ENCODE data around the gene NRXN3. TPM values are rescaled to one million over a fixed set of nuclear protein-coding genes. Genes with fewer than 3 reads are reported as not detected.

The NRXN3 gene
- polyA plus RNA-seq, 1 experiment, result 7.0 TPM

DNA sequence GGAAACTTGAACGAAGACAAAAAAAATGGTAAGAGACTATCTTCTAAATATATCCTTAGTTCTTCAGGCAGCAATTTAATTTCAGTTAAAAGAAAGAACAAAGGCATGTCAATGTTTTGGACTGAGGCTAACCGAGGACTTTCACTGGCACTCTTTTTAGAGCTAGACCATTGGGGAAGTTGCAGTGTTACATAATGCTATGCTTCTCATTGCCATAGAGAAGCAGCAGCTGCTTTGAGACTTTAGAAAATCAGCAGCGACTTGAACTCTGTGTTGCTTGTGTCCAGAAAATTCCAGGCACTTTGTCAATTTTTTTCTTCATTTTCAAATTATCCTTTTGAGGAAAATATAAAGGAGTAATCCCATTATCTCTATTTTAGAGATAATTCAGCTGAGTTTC lies 964.2 kb downstream of the NRXN3 start:
- TF ChIP-seq, protein P1, sequence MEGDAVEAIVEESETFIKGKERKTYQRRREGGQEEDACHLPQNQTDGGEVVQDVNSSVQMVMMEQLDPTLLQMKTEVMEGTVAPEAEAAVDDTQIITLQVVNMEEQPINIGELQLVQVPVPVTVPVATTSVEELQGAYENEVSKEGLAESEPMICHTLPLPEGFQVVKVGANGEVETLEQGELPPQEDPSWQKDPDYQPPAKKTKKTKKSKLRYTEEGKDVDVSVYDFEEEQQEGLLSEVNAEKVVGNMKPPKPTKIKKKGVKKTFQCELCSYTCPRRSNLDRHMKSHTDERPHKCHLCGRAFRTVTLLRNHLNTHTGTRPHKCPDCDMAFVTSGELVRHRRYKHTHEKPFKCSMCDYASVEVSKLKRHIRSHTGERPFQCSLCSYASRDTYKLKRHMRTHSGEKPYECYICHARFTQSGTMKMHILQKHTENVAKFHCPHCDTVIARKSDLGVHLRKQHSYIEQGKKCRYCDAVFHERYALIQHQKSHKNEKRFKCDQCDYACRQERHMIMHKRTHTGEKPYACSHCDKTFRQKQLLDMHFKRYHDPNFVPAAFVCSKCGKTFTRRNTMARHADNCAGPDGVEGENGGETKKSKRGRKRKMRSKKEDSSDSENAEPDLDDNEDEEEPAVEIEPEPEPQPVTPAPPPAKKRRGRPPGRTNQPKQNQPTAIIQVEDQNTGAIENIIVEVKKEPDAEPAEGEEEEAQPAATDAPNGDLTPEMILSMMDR (IDR thresholded peaks at IDR 0.05; ENCODE audit: insufficient read depth, low read depth, low read length), result no peak
- CTCF ChIA-PET, result interaction anchor here (0.6 kb wide), 1 partner anchor 600 kb away, joined by 3 read pairs; no protein-coding TSS in a partner anchor

DNA sequence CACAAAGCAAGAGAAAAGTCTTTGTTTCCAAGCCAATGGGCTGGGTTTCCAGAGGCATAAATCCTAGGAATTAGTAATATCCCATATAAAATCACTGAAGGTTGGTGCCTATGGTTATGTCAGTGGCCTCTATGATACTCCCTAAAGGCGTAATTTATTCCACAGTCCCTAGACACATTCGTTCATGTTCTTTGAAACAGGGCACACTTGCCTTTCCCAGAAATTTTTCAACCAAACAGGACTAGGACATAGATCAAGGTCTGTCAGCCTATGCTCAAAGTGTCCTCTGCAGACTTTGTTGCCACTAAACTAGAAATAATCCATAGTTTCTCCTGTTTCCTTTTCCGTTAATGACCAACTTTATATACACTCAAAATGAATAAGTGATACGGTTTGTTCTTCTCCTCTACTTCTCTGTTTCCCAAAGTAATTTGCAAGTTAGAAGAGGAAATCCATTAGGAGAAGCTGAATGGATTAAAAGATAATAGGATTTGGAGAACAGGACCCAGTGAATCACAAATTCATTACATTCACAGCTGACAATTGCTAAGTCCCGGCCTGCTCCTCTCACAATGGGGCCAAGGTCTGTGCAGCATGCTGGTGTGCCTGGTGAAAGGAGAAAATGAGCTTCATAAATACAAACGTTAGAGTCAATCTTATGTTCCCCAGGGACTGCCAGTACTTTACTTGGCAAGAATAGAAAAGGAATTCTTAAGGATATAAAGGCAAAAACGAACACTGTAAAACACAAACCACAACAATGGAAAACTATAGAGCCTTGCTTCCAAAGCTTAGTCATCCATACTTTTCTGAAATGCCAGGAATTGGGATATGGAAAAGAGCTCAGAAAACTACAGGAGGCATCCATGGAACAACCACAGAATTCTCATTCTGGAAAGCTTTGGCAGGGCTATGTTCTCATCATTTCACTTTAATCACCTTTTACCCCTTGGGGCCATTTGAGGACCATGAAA lies 966.2 kb downstream of the NRXN3 start:
- ChIA-PET CTCF (no interaction called here), POLR2A (no interaction called here)
- no peak for DNase-seq (ENCODE audit: low read depth)
- no peak overlapping the region for H3K4me3 ChIP-seq (ENCODE audit: low read depth, low read length)
- no peaks in the 10 kb centered on the region for H3K36me3 ChIP-seq (ENCODE audit: control insufficient read depth, insufficient read depth, low read length)
- H3K27me3 ChIP-seq (ENCODE audit: control insufficient read depth, insufficient read depth, low read length), result no peaks in the 10 kb centered on the region
- TF ChIP-seq, protein P1 (IDR thresholded peaks at IDR 0.05; ENCODE audit: insufficient read depth, low read depth, low read length), result no peak

More for the DNA sequence above, 964.2 kb downstream of the NRXN3 start:
- Histone ChIP-seq H3K27me3 (ENCODE audit: control insufficient read depth, insufficient read depth, low read length) (no peaks in the 10 kb centered on the region), H3K4me3 (ENCODE audit: low read depth, low read length) (no peak overlapping the region), H3K36me3 (ENCODE audit: control insufficient read depth, insufficient read depth, low read length) (no peaks in the 10 kb centered on the region)
- DNase-seq (ENCODE audit: low read depth), result no peak
- POLR2A ChIA-PET, result no interaction called here

DNA sequence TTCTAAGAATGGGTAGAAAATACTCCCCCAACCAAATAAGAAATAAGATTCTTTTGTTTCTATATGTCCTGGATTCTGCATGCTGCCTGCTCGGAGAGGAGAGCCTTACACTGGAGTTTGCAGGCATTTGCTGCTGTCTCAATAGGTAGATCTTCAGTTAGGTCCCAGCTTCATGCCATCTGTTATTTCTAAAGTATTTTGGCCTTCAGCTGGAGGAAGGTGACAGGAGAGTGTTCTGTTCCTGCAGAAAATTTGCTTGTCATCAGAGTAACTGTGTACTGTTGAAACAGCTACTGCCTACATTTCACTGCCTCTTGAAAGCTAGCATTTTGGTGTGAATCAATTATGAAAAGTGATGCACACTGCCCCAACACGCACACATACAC lies 966.9 kb downstream of the NRXN3 start:
- no peak overlapping the region for H3K4me3 ChIP-seq (ENCODE audit: low read depth, low read length)
- no peaks in the 10 kb centered on the region for H3K27me3 ChIP-seq (ENCODE audit: control insufficient read depth, insufficient read depth, low read length)
- no peak for DNase-seq (ENCODE audit: low read depth)
- ChIA-PET POLR2A (no interaction called here), CTCF (no interaction called here)
- TF ChIP-seq, protein P1 (IDR thresholded peaks at IDR 0.05; ENCODE audit: insufficient read depth, low read depth, low read length), result no peak
- H3K36me3 ChIP-seq (ENCODE audit: control insufficient read depth, insufficient read depth, low read length), result no peaks in the 10 kb centered on the region

DNA sequence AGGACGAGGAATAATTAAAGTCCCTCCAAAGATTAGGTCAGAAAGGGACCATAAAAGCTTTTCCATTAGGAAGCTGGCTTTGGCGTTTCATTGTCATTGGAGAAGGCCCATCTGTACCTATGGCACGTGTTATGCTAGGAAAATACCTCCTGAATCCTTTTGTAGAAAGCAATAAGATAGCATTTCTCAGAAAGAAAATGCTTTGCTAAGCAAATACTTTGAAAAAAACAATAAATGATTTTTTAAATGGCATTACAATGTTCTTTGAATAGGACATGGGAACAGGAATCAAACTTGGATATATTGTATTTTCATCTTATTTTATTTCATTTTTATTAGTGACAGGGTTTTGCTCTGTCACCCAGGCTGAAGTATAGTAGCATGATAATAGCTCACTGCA lies 967.7 kb downstream of the NRXN3 start:
- CTCF ChIA-PET, result no interaction called here
- Histone ChIP-seq H3K36me3 (ENCODE audit: control insufficient read depth, insufficient read depth, low read length) (no peaks in the 10 kb centered on the region), H3K4me3 (ENCODE audit: low read depth, low read length) (no peak overlapping the region), H3K27me3 (ENCODE audit: control insufficient read depth, insufficient read depth, low read length) (no peaks in the 10 kb centered on the region)
- no peak for DNase-seq (ENCODE audit: low read depth)
- POLR2A ChIA-PET, result no interaction called here
- TF ChIP-seq, protein P1 (IDR thresholded peaks at IDR 0.05; ENCODE audit: insufficient read depth, low read depth, low read length), result no peak

DNA sequence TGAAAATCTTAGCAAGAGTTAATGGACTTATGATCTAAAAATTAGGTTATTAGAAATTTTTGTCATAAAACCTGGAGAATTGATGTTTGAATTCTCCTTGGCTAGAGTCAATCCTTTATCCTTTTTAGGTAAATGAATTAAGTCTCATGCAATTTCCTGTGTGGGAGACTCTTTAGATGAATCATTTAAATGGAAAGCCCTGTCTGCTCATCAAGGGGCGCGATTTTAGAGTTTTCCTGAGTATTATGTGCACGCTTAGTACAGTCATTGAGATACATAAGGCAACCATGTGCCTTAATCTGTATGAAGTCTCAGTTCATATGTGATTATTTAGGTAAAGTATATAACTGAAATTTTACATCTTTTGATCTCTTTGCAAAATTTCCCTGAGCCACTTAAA lies 974.7 kb downstream of the NRXN3 start:
- TF ChIP-seq, protein P1 (IDR thresholded peaks at IDR 0.05; ENCODE audit: insufficient read depth, low read depth, low read length), result no peak
- POLR2A ChIA-PET, result no interaction called here
- CTCF ChIA-PET, result no interaction called here
- Histone ChIP-seq H3K27me3 (ENCODE audit: control insufficient read depth, insufficient read depth, low read length) (no peaks in the 10 kb centered on the region), H3K4me3 (ENCODE audit: low read depth, low read length) (no peak overlapping the region), H3K36me3 (ENCODE audit: control insufficient read depth, insufficient read depth, low read length) (no peaks in the 10 kb centered on the region)
- DNase-seq (ENCODE audit: low read depth), result no peak

Data from BJ (cell line).